ENCODE measurements around the gene MT1M.

- TF ChIP-seq CTCF (conservative IDR thresholded peaks at IDR 0.05) = no peak
- TF ChIP-seq EZH2 (IDR thresholded peaks at IDR 0.05; ENCODE audit: low read depth) = no peak
Observed at GRCh38 chr16:56593573-56594291, 38.7 kb upstream of the MT1M start.

All from PC-9 (cell line).